GM21526 (cell line): ENCODE results near the gene CCM2L.

Experiments used
- ATAC-seq: cut with Tn5 transposase; IDR thresholded peaks from one replicate; pipeline ENCODE4 v1.9.1; 2021; ENCODE audit warnings: moderate library complexity; ENCODE audit not compliant: unreplicated experiment, low FRiP score

CCM2L gene

DNA sequence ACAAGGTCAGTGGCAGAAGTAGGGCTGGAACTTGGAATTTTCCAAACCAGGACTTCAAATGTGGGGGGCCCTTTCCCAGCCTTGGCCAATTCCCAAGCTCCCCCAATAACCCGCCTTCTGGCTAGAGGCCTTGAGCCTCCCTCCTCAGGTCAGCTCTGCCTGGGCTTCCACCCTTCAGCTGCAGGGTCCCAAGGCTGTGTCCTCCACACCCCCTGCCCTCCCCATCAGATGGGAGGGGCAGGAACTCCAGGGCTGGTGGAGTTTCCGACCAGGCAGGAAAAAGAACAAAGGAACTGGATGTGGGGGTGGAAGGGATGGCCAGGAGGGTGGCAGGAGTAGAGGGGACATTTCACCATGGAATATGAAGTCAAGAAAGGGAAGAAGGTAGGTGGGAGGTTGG, at the start of gene CCM2L:
TSS of gene CCM2L (plus strand) at position 338 of the 400 bp plus-strand sequence. CDS start at position 355, 17 bp downstream.
- no peak for ATAC-seq

DNA sequence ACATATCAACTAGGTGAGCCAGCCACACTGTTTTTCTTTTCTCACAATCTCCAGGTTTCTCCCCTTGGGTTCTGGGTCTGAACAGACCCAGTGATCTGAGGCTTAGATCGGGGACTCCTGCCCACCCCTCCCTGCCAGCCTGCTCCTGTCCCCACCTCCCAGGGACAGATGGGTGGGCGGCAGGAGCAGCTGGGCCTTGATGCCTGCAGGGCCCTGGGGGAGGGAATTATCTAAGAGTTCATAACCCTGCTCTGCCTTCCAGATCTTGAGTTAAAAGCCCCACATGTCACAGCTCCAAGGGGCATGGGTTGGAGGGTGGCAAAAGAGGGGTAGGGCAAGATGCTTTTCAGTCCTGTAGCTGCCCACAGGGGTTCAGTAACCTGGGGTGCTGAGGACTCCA, 47.5 kb upstream of the CCM2L start:
- no peak for ATAC-seq

DNA sequence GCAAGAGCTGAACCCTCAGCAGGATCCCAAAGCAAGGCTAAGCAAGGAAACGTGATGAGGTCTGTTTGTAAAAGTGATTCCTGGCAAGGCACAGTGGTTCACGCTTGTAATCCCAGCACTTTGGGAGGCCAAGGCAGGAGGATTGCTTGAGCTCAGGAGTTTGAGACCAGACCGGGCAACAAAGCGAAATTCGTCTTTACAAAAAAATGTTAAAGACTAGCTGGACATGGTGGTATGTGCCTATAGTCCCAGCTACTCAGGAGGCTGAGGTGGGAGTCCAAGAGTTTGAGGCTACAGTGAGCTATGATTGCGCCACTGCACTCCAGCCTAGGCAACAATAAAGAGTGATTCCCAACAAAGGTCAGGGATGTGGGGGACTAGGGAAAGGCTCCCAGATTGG, 46.3 kb upstream of the CCM2L start:
- no peak for ATAC-seq

DNA sequence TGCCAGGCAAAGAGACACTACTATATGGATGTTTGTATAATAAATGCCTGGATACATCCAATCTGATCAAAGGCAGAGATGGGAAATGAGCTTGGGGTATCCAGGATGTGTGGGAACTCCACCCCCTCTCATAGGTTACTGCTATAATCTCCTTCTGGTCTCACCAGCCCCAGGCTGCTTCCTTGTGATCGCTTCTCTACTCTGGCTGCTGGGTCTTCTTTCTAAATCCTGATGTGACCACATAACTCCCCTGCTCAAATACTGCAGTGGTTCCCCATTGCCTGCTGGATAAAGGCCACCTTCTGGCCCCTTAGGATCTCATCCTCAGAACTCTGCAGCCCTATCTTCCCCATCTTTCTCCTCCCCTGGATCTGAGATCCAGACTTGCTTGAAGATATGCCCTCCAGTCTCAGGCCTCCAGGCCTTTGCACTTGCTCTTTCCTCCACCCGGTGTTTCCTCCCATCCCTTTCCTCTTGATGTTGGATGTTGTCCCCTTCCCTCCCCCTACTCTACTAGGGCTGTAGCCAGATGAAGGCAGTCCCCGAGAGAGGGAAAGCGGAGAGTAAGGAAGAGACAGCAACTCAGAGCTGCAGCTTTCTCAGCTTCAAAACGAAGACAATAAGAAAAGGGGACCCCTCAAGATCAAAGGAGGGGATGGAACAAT, 43.1 kb upstream of the CCM2L start:
- no peak for ATAC-seq

DNA sequence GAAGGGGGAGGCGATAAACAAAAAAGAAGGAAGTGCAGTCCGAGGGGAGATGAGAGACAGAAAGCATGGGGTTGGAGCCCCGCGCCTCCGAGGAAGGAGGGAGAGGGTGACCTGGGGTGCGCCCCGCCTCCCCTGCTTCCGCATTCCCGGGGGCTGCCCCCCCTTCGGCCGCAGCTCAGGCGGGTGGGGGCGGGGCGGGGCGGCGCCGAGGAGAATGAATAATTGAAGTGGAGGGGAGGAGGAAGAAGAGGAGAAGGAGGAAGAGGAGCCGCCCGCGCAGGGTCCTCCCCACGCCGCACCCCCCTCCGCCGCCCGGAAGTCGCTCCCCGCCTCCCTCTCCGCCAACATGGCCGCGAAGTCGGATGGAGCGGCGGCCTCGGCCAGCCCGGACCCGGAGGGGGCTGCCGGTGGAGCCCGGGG, 42.4 kb upstream of the CCM2L start, which contains the start of gene XKR7:
TSS of gene XKR7 (plus strand) at position 322 of the 420 bp plus-strand sequence. CDS start at position 347, 25 bp downstream.
- ATAC-seq, result no peak

DNA sequence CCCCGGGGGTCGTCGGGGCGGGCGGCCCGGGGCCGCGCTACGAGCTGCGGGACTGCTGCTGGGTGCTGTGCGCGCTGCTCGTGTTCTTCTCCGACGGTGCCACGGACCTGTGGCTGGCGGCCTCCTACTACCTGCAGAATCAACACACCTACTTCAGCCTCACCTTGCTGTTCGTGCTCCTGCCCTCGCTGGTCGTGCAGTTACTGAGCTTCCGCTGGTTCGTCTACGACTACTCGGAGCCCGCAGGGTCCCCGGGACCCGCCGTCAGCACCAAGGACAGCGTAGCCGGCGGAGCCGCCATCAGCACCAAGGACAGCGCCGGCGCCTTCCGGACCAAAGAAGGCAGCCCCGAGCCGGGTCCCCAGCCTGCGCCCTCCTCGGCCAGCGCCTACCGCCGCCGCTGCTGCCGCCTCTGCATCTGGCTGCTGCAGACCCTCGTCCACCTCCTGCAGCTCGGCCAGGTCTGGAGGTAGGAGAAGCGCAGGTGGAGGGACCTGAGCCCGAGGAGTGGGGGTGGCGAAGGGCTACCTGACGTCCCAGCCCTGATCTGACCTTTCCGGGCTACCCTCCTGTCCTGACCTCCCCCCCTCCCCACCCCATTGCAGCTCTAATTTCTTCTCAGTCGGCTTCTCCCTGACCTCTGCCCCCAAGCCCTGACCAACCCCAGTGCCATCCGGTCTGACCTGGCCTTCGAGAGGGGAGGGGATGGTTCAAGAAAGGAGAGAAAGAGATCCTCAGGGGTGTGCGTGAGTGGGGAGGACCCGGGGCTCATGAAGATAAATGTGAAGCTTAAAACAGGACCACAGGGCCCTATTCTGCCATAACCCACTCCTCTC, 41.7 kb upstream of the CCM2L start:
- ATAC-seq, result no peak

DNA sequence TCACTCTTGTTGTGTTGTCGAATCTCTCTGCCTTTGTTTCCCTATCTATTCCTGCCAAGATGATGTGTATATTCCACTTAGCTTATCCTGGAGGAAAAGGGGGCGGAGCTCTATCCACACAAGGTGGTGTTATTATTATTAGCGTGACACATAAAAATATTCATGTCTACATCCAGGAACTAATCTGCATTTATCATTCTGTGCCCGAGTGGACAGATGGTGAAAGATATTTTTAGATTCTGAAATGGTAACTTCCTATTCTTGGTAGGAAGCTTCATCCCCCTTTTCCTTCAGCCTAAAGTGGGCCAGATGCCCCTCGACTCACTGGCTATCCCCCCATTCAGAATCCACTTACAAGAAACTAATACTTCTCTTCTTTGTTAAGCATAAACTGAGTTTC, 40.2 kb upstream of the CCM2L start:
- no peak for ATAC-seq

DNA sequence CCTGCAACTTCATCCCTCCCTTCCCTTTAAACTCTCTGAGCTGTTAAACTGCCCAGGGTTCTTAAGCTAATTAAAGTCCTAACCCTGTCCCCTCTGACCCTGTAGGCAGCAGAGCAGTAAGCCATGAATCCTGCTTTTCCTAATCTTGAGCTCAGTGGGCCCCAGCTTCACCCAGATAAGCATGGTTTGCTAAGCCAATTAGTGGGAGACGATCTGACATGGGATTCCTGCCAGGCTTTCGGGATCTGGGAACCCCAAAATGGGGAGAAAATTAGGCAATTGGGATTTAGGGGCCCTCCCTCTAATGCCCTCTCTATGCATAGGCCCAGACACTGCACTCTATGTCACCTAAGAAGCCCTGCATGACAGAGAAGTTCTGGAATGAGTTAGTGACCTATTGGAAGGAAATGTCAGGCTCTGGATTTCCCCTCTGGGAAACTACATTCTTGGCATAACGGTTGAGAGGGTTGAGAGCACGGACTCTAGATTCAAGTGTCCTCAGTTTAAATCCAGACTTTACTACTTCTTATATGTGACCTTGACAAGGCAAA, 37.7 kb upstream of the CCM2L start:
- no peak for ATAC-seq

DNA sequence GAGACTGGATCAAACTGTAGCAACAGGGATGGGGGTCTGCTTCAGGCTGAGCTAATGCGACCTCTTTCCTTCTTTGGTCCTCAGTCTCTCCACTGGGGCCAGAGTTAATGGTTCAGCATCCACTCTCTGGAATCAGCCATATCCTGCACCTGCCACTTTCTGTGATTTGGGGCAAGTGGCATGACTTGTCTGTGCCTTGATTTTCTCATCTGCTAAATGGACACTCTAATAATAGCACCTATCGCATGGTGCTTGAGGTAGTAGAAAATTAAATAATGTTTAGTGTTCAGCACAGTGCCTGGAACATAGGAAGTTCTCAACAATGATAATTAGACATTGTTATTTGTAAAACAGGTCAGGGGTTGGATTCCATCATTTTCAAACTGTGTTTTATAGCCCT, 35.9 kb upstream of the CCM2L start:
- ATAC-seq, result no peak

DNA sequence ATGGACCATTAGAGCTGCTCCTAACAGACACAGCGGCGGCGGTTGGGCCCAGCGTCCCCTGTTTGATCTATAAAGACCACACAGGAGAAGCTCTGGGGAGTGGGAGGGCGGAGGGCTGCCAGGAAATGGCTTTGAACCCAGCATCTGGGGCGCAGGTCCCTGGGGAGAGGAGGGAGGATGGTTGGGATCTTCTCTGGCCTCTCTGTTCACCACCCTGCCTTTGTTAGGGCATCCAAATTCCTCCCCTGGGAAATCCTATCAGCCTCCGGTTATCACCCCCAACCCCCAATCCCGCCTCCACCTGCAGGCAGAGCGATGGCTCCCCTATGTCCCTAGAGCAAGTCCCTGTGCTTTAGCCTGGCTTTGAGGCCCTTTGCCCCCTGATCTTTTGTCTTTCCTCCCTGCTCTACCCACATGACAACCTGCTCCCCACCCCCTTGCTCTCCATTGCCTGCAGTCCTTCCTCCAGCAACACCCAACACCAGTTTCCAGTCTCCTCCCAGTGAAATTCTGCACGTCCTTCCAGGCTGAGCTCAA, 35.2 kb upstream of the CCM2L start:
- ATAC-seq, result no peak

DNA sequence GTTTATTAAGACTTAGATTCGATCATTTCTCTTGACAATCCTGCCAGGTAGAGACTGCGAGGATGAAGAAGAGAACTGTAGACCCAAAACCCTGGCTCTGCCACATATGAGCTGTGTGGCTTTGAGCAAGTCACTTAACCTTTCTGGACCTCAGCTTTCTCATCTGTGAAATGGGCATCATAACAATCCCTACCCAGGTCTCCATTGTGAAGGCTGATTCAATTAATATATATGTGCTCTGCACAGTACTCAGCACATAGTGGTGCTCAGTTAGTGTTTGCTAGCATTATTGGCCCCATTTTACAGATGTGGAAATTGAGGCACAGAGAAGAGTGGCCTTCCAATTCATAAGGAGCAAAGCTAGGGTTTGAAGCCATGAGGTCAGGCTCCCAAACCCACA, 34.4 kb upstream of the CCM2L start:
- ATAC-seq, result no peak

DNA sequence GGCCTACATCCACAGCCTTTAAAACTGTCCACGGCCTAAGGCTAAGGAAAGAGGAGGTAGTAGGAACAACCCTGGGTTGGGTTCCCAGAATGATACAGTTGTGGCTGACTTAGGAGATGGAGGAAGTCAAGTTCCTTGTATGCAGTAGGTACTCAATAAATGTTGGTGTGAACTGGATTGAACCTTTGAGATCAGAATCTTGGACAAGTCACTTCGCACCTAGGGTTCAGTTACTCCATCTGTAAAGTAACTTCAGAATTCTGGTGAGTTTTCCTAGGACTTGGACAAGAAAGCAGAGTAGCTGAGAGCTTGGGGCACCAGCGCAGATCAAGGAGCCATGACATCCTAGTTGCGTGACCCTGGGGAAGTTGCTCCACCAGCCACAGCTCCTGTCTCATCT, 33.2 kb upstream of the CCM2L start:
- no peak for ATAC-seq

DNA sequence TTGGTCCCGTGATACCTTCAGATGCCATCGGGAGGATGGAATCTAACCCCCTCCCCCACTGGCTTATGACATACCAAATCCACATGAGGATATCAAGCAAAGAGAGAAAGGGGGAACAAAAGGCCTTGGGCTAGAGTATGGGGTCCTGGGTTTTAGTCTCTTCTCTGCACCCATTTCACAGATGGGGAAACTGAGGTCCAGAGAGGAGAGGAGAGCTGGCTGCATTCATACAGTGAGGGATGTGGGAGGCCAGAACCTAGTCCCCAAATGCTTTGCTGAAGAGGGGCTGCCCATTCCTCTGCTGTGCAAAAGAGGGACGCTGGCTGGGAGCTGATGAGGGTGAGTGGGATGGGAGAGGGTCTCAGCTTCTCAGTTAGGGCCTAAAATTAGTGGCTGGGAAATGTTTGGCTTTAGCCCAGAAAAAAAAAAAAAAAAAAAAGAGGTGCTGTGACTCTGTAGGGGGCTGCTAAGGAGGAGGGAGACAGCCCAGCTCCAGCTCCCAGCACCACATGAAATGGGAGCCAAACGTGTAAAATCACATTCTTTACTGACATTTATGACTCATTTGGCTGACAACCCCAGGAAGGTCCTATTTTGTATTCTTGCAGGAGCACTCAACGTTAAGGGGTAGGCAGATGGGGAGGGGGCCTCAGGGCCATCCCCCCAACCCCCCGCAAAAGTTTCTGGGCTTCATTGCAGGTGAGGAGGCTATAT, 30.4 kb upstream of the CCM2L start:
- no peak for ATAC-seq

DNA sequence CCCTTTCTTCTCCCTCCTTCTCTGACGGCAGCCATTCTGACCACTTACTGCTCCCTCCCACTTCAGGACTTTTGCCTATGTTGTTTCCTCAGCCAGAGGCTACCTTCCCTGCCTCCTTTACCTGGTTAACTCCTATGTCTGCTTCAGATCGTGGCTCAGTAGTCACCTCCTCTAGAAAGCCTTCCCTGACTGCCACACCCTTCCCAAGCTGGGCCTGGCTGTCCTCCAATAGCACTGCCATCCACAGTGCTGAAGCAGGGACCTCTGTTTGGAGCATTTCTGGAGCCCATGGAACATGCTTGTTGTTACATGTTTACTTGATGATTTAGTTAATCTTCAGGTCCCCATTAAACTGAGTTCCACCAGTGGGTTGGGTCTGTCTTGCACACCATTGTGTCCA, 28.5 kb upstream of the CCM2L start:
- ATAC-seq, result no peak

DNA sequence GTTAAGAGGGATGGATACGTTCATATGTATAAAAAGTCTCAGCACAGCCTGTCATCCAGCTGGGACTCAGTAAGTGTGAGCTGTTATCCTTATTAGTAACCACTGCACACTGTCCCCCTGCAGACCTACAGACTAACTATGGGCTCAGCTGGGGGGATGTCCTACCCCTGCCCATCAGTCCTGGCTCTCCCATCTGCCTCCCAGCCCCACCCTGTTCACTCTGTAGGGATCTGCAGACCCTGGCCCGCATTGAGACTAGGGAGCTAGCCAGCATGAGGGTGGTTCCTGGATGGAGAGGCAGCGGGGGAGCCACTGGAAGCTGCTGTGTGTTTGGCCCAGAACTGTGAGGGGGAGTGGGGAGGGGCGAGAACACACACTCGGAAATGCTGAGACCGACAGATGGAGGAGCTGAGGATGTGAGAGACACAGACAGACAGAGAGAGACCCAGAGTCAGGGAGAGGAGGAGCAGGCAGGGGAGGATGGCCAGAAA, 25.2 kb upstream of the CCM2L start:
- ATAC-seq, result no peak

DNA sequence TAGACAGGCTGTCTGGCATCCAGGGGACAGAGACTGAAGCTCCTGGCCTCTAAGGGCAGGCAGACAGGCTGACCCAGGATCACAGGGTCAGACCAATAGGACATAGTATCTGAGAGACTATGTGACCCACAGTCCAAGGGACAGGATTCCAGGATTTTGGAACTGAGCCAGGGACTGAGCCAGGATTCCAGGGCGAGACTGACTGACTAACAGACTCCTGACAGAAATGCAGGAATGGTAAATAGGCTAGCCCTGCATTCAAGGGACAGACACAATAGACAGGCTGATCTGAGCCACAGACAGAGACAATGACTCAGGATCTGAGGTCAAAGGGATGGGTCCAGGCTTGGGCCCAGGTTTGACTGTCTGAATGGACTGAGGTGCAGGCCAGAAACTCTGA, 22.5 kb upstream of the CCM2L start:
- ATAC-seq, result no peak

DNA sequence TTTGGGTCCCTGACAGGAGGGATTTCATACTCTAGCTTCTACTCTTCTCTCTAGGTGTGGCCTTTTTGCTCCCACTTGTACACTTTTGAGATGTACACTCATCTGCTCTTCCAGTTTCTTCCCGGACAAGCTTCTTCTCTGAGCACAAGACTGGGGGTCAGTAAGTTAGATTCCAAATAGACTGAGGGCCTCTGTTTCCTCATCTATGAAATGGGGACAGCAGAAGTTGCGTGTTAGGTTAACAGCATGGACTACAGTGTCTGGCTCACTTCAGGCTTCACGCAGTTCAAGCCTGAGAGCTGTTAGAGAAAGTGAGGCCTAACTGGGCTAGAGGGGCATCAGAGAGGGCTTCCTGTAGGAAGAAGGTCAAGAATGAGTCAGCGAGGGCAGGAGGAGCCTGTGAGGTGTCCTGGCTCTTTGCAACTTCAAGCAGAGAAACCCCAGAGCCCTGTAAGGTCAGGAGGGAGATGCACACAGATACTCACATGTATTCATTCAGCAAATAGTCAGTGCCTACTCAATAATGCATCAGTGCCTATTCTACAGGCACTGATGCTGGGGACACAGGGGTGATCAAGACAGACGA, 21.7 kb upstream of the CCM2L start:
- ATAC-seq, result no peak

DNA sequence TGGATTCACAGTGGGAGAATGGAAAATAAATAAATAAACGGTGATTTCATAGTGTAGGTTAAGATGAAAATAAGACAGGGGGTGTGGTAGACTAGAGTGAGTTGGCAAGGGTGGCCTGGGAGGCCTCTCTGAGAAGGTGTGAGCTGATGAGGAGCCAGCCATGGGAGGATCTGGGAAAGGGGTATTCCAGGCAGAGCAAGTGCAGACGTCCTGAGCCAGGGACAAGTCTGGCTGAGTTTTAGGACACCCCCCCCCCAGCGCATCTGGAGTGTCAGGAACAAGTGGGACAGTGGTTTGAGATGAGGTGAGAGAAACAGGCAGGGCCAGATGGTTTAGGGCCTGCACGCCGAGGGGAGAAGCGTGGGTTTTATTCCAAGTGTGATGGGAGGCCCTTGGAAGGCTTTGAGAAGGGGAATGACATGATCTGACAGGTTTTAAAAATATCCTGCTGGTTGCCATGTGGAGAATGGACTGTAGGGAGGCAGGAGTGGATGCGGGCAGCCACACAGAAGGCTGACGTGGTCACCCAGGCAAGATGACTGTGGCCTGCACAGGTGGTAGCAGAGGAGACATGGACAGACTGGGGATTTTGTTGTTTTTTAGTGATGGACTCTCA, 21.1 kb upstream of the CCM2L start:
- ATAC-seq, result no peak

DNA sequence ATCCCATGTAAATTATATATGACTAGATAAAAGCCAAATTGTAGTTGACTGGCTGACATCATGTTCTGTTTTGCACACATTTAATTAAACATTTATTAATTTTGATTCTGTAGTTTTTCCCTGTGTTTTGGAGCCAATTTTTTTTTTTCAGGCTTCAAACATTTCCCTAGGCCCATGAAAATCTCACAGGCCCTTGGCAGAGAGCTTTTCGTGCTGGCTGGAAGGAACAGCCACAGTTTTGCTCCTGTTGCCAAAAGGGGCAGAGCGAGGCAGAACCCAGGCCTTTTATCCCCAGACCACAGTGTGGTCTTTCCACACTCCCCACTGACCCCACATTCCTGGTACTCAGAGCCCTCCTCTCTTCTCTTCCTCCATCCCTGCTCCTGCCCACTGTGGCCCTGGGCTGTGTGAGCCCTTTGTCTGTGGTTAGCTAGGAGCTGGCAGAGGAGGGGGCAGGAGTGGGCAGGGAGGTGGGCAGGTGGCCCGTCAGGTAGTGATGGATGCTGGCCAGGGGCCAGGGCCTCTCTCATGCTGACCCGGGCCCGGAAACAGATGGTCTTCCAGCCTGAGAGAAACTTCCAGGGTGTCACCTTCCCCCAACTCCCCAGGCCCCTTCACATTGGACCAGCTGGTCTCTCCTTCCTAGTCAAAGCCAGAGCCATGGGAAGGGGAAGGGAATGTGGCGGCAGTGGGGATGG, 19.4 kb upstream of the CCM2L start:
- no peak for ATAC-seq
